GM21367 (cell line): ENCODE measurements around the gene BCCIP.
A peak's percentile ranks its signal among the peaks of the same experiment; 100 is the strongest.

ENCODE experiments used
- ATAC-seq: cut with Tn5 transposase; IDR thresholded peaks from one replicate; pipeline ENCODE4 v1.9.1; 2021; ENCODE audit not compliant: unreplicated experiment

The BCCIP gene

GRCh38 chr10:125822878-125823662 lies at the start of gene BCCIP, which contains the start of gene UROS:
Gene BCCIP (plus strand): TSS chr10:125823546. CDS start chr10:125823558, 12 bp downstream.
Gene UROS (minus strand): TSS chr10:125823258. CDS start chr10:125816499, 6,759 bp downstream.
- ATAC-seq: peak; percentile 72

DNA sequence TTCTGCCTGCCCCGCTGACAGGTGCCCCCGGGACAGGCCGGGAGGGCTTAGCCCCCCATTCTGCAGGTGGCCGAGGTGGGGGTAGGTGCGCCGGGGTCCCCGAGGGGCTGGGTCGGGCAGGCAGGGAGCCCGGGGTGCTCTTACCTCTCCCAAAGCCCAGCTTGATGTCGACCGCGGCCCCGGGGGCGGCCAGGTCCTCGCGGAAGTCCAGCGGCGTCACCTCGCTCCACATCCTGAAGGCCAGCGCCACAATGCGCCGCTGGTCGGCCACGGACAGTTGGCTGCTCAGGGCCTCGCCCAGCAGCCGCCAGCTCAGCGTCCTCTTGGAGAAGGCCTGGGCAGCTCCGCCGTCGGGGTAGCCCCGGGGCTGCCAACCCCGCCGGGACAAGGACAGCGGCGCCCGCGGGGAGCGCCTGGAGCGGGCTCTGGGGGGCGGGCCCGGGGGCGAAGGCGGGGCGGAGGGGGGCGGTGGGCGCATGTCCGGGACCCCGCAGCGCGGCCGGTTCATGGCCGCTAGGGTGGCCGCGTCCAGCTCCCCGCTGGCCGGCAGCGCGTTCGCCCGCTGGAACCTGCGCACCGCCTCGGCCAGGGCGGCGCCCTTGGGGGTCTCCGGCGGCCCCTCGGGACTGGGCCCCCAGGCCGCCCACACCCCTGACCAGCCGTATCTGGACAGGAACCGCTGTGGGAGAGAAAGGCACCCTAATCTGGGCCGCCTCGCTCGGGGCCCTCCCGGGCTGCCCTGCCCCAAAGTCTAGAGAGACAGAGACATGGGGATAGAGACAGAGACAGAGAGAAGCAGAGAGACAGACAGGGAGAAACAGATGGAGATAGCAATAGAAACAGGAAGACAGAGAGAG lies 49.4 kb upstream of the BCCIP start:
- ATAC-seq: no peak

GRCh38 chr10:125774581-125775191 lies 48.7 kb upstream of the BCCIP start:
- no peak for ATAC-seq

DNA sequence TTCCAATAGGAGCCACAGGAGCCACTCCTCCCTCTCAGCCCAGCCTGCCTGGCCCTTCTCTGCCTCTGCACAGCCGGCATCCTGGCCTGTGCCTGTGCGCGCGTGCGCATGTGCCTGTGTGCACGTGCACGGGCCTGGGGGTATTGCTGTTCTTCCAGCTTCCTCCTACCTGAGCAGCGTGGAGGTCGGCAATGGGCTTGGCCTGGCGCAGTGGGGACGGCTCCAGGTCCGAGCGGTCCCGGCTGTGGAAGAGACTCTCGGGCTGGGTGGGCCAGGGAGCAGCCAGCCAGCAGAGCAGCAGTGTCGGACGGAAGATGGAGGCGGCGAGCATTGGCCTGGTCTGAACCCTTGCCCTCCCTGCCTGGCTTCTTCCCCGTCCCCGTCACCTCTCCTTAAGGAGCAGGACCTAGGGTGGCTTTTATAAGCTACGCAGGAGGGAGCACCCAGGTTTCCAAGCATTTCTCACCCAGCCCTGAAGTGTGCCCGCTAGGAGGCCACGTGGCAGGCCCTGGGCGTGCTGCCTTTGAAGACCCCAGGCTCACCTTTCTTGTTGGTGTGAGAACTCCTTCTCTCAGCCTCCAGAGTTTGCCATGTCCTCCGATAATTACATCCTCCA lies 47.7 kb upstream of the BCCIP start, which contains the start of gene MMP21:
MMP21 (minus strand) TSS at position 331 of the 616 bp plus-strand sequence; CDS start at position 331, 0 bp downstream.
- ATAC-seq: no peak

DNA sequence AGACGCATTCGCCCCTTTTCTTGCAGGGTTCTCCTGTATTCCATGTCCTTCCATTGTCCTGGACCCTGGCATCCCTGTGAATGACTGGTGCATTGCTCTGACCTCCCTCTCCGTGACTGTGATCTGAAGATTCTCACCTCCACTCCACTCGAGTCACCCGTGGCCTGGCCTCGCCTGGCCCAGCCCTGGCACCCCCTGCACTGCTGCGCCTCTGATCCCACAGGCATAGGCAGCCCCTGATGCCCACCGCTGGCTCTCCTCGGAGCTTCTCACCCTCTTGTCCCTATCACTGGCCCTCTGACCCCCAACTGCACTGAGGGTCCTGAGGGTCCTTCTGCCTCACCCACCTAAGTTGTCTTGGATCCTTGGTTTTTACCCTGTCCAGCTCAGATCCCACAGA lies 45.5 kb upstream of the BCCIP start:
- ATAC-seq: no peak

GRCh38 chr10:125778556-125778955 lies 44.8 kb upstream of the BCCIP start:
- no peak for ATAC-seq

GRCh38 chr10:125779403-125780327 lies 43.7 kb upstream of the BCCIP start:
- no peak for ATAC-seq

GRCh38 chr10:125781374-125781773 lies 42.0 kb upstream of the BCCIP start:
- no peak for ATAC-seq

GRCh38 chr10:125782054-125782453 lies 41.3 kb upstream of the BCCIP start:
- no peak for ATAC-seq

- ATAC-seq: no peak
These were observed 40.7 kb upstream of the BCCIP start for GRCh38 chr10:125782616-125783015.

DNA sequence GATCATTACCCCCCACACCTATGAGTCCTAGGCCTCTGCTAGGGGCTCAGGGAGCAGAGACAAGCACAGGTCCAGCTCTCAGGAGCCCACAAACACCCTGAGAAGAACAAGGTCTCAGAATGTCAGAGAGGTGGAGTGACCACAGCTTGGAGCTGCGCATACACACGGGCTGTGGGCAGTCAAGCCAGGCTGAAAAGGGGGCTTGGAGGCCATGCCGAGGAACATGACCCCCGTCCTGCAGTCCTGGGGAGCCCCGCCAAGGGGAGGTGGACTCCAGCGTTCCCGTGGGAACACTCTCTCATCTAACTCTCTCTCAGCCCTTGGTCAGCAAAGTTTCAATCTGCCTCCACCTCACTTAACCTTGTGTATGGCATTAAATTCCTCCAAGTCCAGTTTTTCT lies 39.9 kb upstream of the BCCIP start:
- no peak for ATAC-seq

- peak; percentile 89 for ATAC-seq
These were observed 39.4 kb upstream of the BCCIP start for GRCh38 chr10:125783957-125784356.

GRCh38 chr10:125785791-125786190 lies 37.6 kb upstream of the BCCIP start:
- ATAC-seq: no peak

GRCh38 chr10:125788156-125789034 lies 35.0 kb upstream of the BCCIP start:
- ATAC-seq: no peak

DNA sequence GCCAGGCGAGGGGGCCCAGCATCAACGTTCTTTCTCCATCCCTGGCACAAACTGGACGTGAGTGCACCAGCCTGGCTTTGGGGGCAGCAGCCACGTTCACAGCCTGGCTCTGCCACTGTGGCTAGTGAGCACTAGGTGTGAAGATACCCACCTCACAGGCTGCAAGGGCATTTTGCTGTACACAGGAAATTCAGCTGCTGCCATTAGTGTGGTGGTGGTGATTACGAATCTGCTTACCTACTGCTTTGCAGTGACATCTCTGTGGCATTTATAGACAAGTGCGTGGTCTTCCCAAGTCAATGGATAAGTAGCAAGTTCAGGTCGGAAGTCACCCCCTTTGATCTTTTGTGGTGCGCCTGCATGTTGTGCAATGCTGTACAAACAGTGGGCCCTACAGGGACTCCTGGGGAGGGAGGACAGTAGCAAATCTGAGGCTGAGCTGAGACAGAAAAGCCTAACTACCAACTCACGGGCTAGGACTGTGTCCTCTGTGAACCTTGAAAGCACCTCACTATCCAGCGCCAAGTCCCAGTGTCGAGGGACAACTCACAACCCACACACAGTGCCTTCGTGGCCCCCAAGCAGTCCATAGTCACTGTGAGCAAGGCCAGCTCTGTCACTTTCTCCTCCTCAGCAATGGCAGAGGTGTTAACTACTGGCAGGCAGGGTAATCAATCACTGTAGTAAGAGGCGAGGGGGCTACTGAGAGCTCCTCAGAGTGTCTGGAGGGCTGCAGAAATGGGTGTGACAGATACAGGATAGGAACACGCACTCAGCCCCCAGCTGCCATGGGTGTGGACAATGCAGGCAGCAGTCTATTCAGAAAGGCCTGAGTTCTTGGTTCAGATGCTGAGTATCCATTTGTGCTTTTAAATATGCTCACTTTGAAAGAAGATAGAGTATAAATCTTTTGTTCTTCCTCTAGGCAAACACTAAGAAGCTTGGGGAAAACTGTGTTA lies 30.7 kb upstream of the BCCIP start:
- ATAC-seq: no peak

DNA sequence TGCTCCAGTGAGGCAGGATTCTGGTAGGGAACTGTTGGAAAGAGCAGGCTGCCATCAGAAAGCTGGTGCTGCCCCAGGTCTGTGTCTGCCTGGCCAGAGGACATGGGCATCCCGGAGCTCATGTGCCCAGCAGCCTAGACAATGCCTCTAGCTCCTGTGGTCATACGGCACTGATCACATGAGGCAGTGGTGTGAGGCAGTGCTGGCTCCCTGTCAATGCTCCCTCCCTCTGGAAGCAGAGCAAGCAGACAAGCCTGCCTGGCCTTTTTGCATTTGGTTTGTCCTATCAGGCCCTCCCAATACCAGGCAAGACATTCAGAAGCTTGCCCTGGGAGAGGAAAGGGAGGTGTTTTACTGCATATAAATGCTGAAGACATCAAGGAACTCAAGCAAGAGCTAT lies 28.2 kb upstream of the BCCIP start:
- ATAC-seq: no peak

DNA sequence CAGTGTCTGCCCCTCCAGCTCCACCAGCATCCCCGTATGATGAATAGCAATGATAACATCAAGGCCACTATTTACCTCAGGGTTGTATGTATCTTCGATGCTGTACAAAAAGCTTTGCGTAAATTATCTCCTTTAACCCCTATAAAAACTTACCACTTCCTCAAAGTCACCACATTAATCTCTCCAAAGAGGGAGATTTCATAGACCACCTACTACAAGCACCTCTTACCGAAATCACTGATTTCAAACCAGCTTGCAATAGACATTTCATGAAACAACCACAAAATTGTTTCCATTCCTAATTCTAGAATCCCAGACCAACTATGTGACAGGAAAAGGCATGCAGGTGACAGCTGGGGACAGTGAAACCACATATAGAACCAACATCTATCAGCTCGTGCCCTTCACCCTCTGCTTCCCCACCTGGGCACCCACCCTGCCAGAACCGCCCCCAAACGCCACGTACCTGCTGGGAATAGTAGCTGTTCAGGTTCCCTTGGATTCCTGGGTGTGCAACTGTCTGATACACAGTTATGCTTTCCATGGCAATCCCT lies 27.6 kb upstream of the BCCIP start:
- no peak for ATAC-seq
